Gastrocnemius medialis (tissue), 4 donors: ENCODE data around the gene SERPINH1.

Experiments
- POLR2A ChIP-seq, 2 donors: fragments of 450-650 bp; IDR thresholded peaks; one replicate each; pipeline ENCODE4 v1.6.1; 2017; ENCODE audit warnings: antibody characterized with exemption in 2 of 2, mild to moderate bottlenecking in 2 of 2, moderate library complexity in 2 of 2
- TF ChIP-seq, protein P1 (sequence below), 5 experiments: fragments of 450-650 bp in 3 of 5; fragments of 200-600 bp in 2 of 5; sonication (generic) in 2 of 5; IDR thresholded peaks in 4 of 5; conservative IDR thresholded peaks in 1 of 5; 1 replicate in 4 of 5; 2 replicates in 1 of 5; pipeline ENCODE4 v1.5.1; 2016 to 2019; ENCODE audit warnings: antibody characterized with exemption in 5 of 5, mild to moderate bottlenecking in 3 of 5, moderate library complexity in 3 of 5

DNA sequence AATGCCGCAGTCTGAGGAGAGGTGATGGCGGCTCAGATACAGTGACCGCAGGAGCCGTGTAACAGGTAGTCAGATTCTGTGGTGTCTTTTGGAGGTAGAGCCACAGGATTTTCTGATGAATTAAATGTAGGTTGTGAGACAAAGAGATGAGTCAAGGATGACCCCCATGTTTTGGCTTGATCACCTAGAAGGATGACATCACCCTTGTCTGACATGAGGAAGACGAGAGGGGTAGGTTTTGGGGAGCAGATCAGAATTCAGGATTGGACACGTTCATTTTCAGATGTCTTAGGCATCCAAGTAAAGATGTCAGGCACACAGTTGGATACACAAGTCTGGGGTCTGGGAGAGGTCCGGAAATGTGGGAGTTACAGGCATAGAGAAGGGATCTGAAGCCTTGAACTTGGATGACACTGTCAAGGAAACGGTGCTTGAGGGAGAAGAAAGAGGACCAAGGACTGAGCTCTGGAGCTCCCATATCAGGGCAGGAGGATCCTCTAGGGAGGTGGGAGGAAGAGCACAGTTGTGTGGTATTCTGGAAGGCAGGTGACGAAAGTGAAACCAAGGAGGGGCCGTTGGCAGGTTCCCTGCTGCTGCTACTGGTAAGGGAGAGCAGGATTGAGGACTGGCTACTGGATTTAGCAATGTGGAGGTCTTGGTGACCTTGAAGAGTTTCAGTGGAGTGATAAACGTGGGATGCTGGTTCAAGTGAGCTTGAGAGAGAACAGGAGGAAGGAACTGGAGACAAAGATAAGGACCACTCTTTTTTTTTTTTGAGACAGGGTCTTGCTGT is 23.7 kb upstream of the SERPINH1 start:
- TF ChIP-seq, protein P1, sequence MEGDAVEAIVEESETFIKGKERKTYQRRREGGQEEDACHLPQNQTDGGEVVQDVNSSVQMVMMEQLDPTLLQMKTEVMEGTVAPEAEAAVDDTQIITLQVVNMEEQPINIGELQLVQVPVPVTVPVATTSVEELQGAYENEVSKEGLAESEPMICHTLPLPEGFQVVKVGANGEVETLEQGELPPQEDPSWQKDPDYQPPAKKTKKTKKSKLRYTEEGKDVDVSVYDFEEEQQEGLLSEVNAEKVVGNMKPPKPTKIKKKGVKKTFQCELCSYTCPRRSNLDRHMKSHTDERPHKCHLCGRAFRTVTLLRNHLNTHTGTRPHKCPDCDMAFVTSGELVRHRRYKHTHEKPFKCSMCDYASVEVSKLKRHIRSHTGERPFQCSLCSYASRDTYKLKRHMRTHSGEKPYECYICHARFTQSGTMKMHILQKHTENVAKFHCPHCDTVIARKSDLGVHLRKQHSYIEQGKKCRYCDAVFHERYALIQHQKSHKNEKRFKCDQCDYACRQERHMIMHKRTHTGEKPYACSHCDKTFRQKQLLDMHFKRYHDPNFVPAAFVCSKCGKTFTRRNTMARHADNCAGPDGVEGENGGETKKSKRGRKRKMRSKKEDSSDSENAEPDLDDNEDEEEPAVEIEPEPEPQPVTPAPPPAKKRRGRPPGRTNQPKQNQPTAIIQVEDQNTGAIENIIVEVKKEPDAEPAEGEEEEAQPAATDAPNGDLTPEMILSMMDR (IDR thresholded peaks at IDR 0.05 in 4 of 5, conservative IDR thresholded peaks at IDR 0.05 in 1 of 5), result no peak
- TF ChIP-seq POLR2A (IDR thresholded peaks at IDR 0.05), result no peak
